Panc1 (cell line): ENCODE results near the gene SNORC.

Experiments used
- CTCF ChIP-seq: fragments of 450-650 bp; IDR thresholded peaks from 2 replicates; pipeline ENCODE4 v1.5.1; 2017; ENCODE audit warnings: mild to moderate bottlenecking
- REST ChIP-seq, 2 experiments: IDR thresholded peaks; 2 replicates each; pipeline ENCODE4 v1.6.1; 2011 to 2012; ENCODE audit warnings: low read depth in 2 of 2, control low read depth in 1 of 2, low read length in 1 of 2, mild to moderate bottlenecking in 1 of 2, moderate library complexity in 1 of 2; ENCODE audit not compliant: insufficient read depth in 1 of 2

DNA sequence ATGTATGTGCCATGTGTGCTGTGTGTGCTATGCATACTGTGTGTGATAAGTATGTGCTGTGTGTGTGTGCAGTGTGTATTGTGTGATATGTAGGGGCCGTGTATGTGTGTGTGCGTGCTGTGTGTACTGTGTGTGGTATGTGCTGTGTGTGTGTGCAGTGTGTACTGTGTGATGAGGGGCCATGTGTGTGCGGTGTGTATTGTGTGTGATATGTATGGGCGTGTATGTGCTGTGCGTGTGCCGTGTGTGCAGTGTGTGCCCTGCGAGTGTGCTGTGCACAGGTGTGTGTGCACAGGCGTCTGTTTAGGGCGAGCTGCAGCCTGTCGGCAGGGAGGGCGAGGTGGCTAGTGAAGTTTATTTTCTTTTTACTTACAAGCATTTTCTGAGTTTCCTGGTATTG, 16.1 kb downstream of the SNORC start:
- no peak for TF ChIP-seq CTCF
- TF ChIP-seq REST (IDR thresholded peaks at IDR 0.05; ENCODE audit: insufficient read depth in 1 of 2, low read depth in 2 of 2, low read length in 1 of 2), result no peak
